ENCODE measurements around the gene LMO1. TPM values are rescaled to one million over a fixed set of nuclear protein-coding genes. Genes with fewer than 3 reads are reported as not detected.

LMO1 gene
- total RNA-seq, 2 donors from 2014 or later: not detected

DNA sequence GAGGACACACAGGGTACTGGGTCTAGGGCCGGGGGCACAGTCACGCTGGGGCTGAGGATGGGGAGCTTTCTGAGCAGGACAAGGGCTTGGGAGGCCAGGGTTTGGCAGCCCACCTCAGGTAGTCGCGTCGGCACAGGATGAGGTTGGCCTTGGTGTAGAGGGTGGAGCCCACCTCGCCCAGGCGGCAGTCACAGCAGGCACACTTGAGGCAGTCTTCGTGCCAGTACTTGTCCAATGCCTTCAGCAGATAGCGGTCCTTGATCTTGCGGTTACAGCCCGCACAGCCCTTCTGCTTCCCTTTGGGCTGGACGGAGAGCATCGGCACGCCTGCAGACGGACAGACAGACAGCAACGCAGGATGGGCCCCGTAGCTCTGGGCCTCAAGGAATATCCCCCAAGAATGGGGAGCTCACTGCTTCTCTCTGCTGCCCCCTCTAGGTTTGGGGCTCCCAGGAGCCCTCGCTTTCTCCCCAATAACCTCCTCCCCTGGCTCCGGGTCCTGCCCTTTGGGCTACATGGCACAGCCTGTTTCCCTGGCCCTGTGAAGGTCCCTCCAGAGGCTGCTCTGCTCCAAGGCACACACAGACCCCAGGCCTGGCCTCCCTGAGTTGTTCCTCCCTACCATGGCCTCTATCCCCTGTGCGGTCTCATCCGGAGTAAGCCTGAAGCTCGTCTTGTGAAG is 33.4 kb downstream of the LMO1 start:
- Histone ChIP-seq H3K27ac (no peak overlapping the region), H3K36me3 (no peaks in the 10 kb centered on the region), H3K27me3 (no peaks in the 10 kb centered on the region), H3K9me3 (no peaks in the 10 kb centered on the region), H3K4me3 (no peak overlapping the region), H3K4me1 (peaks cover 0 to 5% of the 10 kb centered on the region in 2 donors)
- DNase-seq (ENCODE audit: low spot score): no peak
- TF ChIP-seq, protein P1, sequence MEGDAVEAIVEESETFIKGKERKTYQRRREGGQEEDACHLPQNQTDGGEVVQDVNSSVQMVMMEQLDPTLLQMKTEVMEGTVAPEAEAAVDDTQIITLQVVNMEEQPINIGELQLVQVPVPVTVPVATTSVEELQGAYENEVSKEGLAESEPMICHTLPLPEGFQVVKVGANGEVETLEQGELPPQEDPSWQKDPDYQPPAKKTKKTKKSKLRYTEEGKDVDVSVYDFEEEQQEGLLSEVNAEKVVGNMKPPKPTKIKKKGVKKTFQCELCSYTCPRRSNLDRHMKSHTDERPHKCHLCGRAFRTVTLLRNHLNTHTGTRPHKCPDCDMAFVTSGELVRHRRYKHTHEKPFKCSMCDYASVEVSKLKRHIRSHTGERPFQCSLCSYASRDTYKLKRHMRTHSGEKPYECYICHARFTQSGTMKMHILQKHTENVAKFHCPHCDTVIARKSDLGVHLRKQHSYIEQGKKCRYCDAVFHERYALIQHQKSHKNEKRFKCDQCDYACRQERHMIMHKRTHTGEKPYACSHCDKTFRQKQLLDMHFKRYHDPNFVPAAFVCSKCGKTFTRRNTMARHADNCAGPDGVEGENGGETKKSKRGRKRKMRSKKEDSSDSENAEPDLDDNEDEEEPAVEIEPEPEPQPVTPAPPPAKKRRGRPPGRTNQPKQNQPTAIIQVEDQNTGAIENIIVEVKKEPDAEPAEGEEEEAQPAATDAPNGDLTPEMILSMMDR (IDR thresholded peaks at IDR 0.05): no peak

DNA sequence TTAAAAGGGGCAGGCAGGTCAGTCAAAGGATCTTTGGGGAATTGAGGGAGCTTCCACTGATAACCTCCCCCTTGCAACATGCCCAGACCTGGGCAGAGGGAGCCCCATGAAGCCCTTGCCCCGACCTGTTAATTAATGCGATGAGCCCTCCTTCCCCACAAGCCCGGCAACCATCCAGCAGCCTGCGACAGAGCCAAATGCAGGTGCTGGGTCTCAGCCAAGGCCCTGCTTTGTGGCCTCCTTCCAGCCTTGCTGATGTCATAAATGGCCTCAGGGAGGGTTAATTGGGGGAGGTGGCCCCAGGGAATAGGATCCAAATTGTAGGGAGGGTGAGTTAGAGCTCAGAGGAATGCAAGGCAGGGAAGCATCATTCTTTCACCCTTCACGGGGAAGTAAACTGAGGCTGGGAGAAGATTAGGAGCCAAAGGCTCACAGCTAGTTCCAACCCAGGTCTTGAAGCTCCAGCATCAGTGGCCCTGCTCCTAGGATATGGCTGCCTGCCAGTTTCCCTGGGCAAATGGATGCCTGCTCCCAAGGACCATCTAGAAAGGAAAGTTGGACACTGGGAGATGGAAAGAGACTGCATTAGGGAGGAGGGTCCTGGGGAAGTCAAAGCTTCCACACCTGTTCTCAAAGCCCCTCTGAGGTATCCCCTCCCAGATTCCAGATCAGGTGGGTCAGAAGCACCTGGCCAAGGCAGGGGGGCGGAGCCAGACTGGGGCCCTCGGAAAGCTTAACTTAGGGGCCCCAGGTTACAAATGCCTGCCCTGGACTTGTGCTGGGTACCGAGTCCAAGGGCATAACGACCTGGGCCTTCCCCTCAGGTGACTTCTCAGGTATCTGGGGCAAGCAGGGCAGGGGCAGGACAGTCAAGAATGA is 34.1 kb downstream of the LMO1 start:
- no peaks in the 10 kb centered on the region for H3K9me3 ChIP-seq
- H3K27ac ChIP-seq: no peak overlapping the region
- H3K36me3 ChIP-seq: no peaks in the 10 kb centered on the region
- DNase-seq (ENCODE audit: low spot score): no peak
- H3K4me3 ChIP-seq: no peak overlapping the region
- TF ChIP-seq, protein P1 (IDR thresholded peaks at IDR 0.05): no peak
- no peaks in the 10 kb centered on the region for H3K27me3 ChIP-seq
- H3K4me1 ChIP-seq: peaks cover 0 to 4% of the 10 kb centered on the region in 2 donors

DNA sequence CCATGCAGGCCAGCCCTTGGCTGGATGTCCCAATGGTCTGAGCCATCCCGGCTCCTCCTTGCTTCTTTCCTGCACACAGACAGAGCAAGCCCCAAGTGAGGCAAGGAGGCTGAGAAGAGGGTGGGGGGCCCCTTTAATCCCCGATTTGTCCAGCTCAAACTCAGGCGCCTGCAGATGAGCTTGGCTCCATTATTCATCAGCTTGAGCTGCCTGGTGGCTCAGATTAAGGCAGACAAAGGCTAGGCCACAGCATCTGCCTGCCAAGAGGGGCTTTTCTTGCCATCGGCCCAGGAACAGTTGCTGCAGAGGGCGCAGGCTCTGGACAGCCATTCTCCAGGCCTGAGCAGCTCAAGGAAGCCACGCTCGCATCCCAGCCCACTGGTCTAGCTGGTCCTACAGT is 35.4 kb downstream of the LMO1 start:
- no peak for DNase-seq (ENCODE audit: low spot score)
- H3K4me3 ChIP-seq: no peak overlapping the region
- TF ChIP-seq, protein P1 (IDR thresholded peaks at IDR 0.05): no peak

DNA sequence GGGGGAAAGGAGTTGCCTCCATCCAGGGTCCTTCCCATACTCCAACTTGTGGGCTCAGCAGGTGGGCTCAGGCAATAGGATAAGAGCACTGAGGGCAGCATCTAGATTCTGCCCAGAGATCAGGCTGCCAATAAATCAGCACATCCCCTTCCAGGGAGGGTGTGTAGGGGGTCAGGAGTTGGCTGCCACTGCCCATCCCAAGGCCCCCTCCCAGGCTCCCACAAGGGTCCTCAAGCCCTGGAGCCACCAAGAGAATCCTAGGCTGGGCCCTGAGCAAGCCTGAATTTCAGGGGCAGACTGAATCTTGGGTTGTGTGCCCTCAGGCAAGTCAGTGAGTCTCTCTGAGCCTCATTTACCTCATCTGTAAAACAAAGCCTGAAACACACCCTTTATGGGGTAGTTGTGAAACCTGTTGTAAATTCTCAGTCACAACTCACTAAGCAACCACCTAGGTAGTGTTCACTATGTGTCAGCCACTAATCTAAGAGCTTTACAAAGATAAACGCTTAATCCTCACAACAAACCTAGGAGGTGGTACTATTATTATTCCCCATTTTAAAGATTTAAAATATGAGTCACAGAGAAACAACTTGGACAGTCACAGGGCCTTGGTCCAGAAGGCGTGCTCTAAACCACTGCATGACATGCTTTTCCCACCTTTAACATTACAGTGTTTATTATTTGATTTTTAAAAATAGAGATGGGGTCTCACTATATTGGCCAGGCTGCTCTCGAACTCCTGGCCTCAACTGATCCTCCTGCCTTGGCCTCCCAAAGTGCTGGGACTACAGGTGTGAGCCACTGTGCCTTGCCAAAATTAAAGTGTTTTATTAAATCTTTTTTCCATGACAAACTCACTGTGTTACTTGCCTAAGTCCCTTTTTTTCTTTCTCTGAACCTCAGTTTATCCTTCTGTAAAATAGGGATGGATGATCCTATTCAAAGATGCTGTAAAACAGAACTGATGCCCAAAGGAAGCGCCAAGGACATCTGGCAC is 36.2 kb downstream of the LMO1 start:
- Histone ChIP-seq H3K27ac (no peak overlapping the region), H3K36me3 (no peaks in the 10 kb centered on the region), H3K4me3 (no peak overlapping the region), H3K4me1 (no peaks in the 10 kb centered on the region), H3K9me3 (no peaks in the 10 kb centered on the region), H3K27me3 (no peaks in the 10 kb centered on the region)
- no peak for DNase-seq (ENCODE audit: low spot score)
- TF ChIP-seq, protein P1 (IDR thresholded peaks at IDR 0.05): no peak

More for the DNA sequence above, 35.4 kb downstream of the LMO1 start:
- Histone ChIP-seq H3K4me1 (no peaks in the 10 kb centered on the region), H3K36me3 (no peaks in the 10 kb centered on the region), H3K27me3 (no peaks in the 10 kb centered on the region), H3K9me3 (no peaks in the 10 kb centered on the region), H3K27ac (no peak overlapping the region)

DNA sequence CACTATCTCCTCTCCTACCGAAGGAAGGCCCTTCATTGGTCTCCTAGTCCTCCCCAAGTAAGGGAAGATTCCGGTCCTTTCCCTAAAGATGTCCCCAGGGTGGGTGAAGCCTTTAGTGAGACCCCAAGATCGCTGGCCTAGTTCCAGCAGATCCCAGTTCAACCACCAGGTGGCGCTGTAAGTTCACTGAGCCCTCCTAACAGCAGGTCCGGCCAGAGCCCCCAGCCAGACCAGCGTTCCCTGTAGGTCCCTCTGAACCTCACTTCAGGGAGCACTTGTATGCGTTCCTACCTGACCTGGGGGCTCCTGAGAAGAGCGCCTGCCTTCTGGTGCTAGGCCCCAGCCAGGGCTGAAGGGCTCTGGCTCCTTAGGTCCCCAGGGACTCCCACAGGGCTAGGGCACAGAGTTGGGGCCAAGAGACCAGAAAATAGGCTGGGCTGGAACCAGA is 38.1 kb downstream of the LMO1 start:
- TF ChIP-seq, protein P1 (IDR thresholded peaks at IDR 0.05): peak; percentile 91 to 97
- no peak overlapping the region for H3K4me3 ChIP-seq
- no peaks in the 10 kb centered on the region for H3K4me1 ChIP-seq
- no peak overlapping the region for H3K27ac ChIP-seq
- H3K36me3 ChIP-seq: no peaks in the 10 kb centered on the region
- H3K9me3 ChIP-seq: no peaks in the 10 kb centered on the region
- DNase-seq (ENCODE audit: low spot score): peak; percentile 71
- H3K27me3 ChIP-seq: no peaks in the 10 kb centered on the region
